ENCODE results near the gene PHAF1. TPM values are rescaled to one million over a fixed set of nuclear protein-coding genes. Genes with fewer than 3 reads are reported as not detected.
"Not testable (repeated sequence)": the region's sequence is repeated elsewhere in the genome, so short reads cannot be mapped to it uniquely, and the experiment has no call there.

Gene PHAF1
- polyA plus RNA-seq, 1 donor, result 18.4 TPM

GRCh38 chr16:67104845-67105244, 4.9 kb upstream of the PHAF1 start:
- DNase-seq (ENCODE audit: low read depth), result no peak

GRCh38 chr16:67105246-67105645, 4.5 kb upstream of the PHAF1 start:
- no peak for DNase-seq (ENCODE audit: low read depth)

- no peak for DNase-seq (ENCODE audit: low read depth)
These were observed 3.9 kb upstream of the PHAF1 start for GRCh38 chr16:67105881-67106280.

- no peak for DNase-seq (ENCODE audit: low read depth)
These were observed 1.3 kb upstream of the PHAF1 start for GRCh38 chr16:67108489-67108888.

GRCh38 chr16:67108931-67109406, 772 bp upstream of the PHAF1 start:
- no peak for DNase-seq (ENCODE audit: low read depth)

GRCh38 chr16:67111951-67112444, 2.3 kb downstream of the PHAF1 start:
- no peak for DNase-seq (ENCODE audit: low read depth)

GRCh38 chr16:67112591-67113399, 3.1 kb downstream of the PHAF1 start:
- no peak for DNase-seq (ENCODE audit: low read depth)

- DNase-seq (ENCODE audit: low read depth), result no peak
These were observed 5.1 kb downstream of the PHAF1 start for GRCh38 chr16:67114793-67115192.

- DNase-seq (ENCODE audit: low read depth), result no peak
These were observed 5.9 kb downstream of the PHAF1 start for GRCh38 chr16:67115639-67116038.

GRCh38 chr16:67116388-67117311, 6.9 kb downstream of the PHAF1 start:
- DNase-seq (ENCODE audit: low read depth), result no peak

GRCh38 chr16:67117716-67118115, 8.0 kb downstream of the PHAF1 start:
- no peak for DNase-seq (ENCODE audit: low read depth)

- no peak for DNase-seq (ENCODE audit: low read depth)
These were observed 10.3 kb downstream of the PHAF1 start for GRCh38 chr16:67120025-67120424.

- DNase-seq (ENCODE audit: low read depth), result not testable (repeated sequence)
These were observed 13.1 kb downstream of the PHAF1 start for GRCh38 chr16:67122799-67123198.

- no peak for DNase-seq (ENCODE audit: low read depth)
These were observed 18.7 kb downstream of the PHAF1 start for GRCh38 chr16:67128417-67128816.

GRCh38 chr16:67128887-67129286, 19.1 kb downstream of the PHAF1 start:
- DNase-seq (ENCODE audit: low read depth), result no peak

- DNase-seq (ENCODE audit: low read depth), result no peak
These were observed 19.7 kb downstream of the PHAF1 start for GRCh38 chr16:67129422-67129821.

GRCh38 chr16:67137605-67138004, 27.9 kb downstream of the PHAF1 start:
- DNase-seq (ENCODE audit: low read depth), result no peak

- no peak for DNase-seq (ENCODE audit: low read depth)
These were observed 31.6 kb downstream of the PHAF1 start for GRCh38 chr16:67141391-67141790.

- no peak for DNase-seq (ENCODE audit: low read depth)
These were observed 32.6 kb downstream of the PHAF1 start for GRCh38 chr16:67142342-67142741.

- no peak for DNase-seq (ENCODE audit: low read depth)
These were observed 35.2 kb downstream of the PHAF1 start for GRCh38 chr16:67144943-67145342.

- DNase-seq (ENCODE audit: low read depth), result no peak
These were observed 36.0 kb downstream of the PHAF1 start for GRCh38 chr16:67145746-67146145.
